Right lobe of liver (tissue), 4 donors: ENCODE results near the gene GTF3C6.

ENCODE experiments used
- POLR2A ChIP-seq: fragments of 450-650 bp; IDR thresholded peaks from one replicate; pipeline ENCODE4 v1.6.1; 2017; ENCODE audit warnings: antibody characterized with exemption, mild to moderate bottlenecking
- TF ChIP-seq, protein P1 (sequence below), 4 donors: fragments of 200-600 bp in 3 of 4; fragments of 450-650 bp in 1 of 4; IDR thresholded peaks; one replicate each; pipeline versions ENCODE4 v1.5.1 to v1.8.0; 2016 to 2022; ENCODE audit warnings: antibody characterized with exemption in 4 of 4, mild to moderate bottlenecking in 2 of 4
- donor health status: DM: no; HTN: no; CAD: no.
- donor health status: DM: no; HTN: no; CAD: no.
- donor health status: DM: no; HTN: yes; CAD: no.

DNA sequence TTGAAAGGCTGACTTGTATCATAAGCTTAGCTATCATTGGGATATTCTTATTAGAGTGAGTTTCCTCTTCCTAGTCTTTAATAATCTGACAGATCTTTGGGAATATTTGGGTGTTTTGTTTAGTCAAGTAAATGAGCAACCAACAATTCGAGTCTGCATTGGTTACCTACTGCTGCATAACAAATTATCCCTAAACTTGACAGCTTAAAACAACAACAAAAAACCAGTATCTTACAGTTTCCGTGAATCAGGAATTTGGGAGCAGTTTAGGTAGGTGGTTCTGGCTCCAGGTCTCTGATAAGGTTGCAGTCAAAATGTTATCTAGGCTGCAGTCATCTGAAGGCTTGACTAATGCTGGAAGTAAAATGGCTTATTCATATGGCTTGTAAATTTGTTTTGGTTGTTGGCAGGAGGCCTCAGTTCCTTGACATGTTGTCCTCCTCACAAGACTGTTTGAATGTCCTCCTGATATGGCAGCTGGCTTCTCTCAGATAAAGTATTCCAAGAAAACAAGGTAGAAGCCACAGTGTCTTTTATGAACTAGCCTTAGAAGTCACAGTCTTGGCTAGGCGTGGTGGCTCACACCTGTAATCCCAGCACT lies 7.2 kb downstream of the GTF3C6 start:
- TF ChIP-seq, protein P1, sequence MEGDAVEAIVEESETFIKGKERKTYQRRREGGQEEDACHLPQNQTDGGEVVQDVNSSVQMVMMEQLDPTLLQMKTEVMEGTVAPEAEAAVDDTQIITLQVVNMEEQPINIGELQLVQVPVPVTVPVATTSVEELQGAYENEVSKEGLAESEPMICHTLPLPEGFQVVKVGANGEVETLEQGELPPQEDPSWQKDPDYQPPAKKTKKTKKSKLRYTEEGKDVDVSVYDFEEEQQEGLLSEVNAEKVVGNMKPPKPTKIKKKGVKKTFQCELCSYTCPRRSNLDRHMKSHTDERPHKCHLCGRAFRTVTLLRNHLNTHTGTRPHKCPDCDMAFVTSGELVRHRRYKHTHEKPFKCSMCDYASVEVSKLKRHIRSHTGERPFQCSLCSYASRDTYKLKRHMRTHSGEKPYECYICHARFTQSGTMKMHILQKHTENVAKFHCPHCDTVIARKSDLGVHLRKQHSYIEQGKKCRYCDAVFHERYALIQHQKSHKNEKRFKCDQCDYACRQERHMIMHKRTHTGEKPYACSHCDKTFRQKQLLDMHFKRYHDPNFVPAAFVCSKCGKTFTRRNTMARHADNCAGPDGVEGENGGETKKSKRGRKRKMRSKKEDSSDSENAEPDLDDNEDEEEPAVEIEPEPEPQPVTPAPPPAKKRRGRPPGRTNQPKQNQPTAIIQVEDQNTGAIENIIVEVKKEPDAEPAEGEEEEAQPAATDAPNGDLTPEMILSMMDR (IDR thresholded peaks at IDR 0.05), result no peak
- no peak for TF ChIP-seq POLR2A
